Peyer's patch (tissue), 4 donors: ENCODE measurements around the gene ZNF654. TPM values are rescaled to one million over a fixed set of nuclear protein-coding genes. Genes with fewer than 3 reads are reported as not detected.

ENCODE experiments used
- DNase-seq, 3 donors: peaks; one replicate each; pipeline ENCODE4 v3.0.0-alpha.2; 2017 to 2019
- H3K27ac ChIP-seq, 4 donors: fragments of 200-600 bp; sonication (generic); one replicate each; pipeline ENCODE4 v1.5.1; 2016 to 2019
- H3K27me3 ChIP-seq, 2 donors: fragments of 200-600 bp; sonication (generic); one replicate each; pipeline ENCODE4 v1.5.1; 2019
- H3K36me3 ChIP-seq, 3 donors: fragments of 200-600 bp; sonication (generic); one replicate each; pipeline ENCODE4 v1.5.1; 2016 to 2019
- H3K4me1 ChIP-seq, 4 donors: fragments of 200-600 bp; sonication (generic); one replicate each; pipeline ENCODE4 v1.5.1; 2016 to 2019
- H3K4me3 ChIP-seq, 4 donors: fragments of 200-600 bp; sonication (generic); 1 replicate in 3 of 4; 2 replicates in 1 of 4; pipeline ENCODE4 v1.5.1; 2016 to 2019; ENCODE audit warnings: mild to moderate bottlenecking in 1 of 4
- H3K9me3 ChIP-seq, 4 donors: fragments of 200-600 bp; sonication (generic); one replicate each; pipeline ENCODE4 v1.5.1; 2016 to 2019; ENCODE audit warnings: mild to moderate bottlenecking in 1 of 4
- CTCF ChIP-seq, 6 experiments: fragments of 450-650 bp in 4 of 6; fragments of 200-600 bp in 2 of 6; sonication (generic) in 1 of 6; IDR thresholded peaks; one replicate each; pipeline ENCODE4 v1.5.1; 2017 to 2019; ENCODE audit warnings: antibody characterized with exemption in 6 of 6, mild to moderate bottlenecking in 3 of 6, moderate library complexity in 1 of 6
- POLR2A ChIP-seq, 2 donors: fragments of 450-650 bp; IDR thresholded peaks; one replicate each; pipeline ENCODE4 v1.5.1; 2017; ENCODE audit warnings: antibody characterized with exemption in 2 of 2, mild to moderate bottlenecking in 2 of 2, moderate library complexity in 2 of 2
- total RNA-seq, 4 donors: library from RNA; depleted of rRNA; stranded (reverse); fragments of >200 nt; gene quantifications; one replicate each; pipeline ENCODE4 v1.1.0, GENCODE V29; 2016

The ZNF654 gene
- total RNA-seq, 4 donors from 2014 or later, result 10.7 to 27.3 (median 15.0) TPM

GRCh38 chr3:88150371-88150770 is 91.3 kb downstream of the ZNF654 start:
- peaks cover 0 to 25% (median 0%) of the 10 kb centered on the region in 4 donors for H3K4me1 ChIP-seq

GRCh38 chr3:88150806-88151205 is 91.8 kb downstream of the ZNF654 start:
- Histone ChIP-seq H3K9me3 (no peaks in the 10 kb centered on the region), H3K36me3 (peaks cover 0 to 28% (median 0%) of the 10 kb centered on the region in 3 donors), H3K4me1 (peaks cover 0 to 25% (median 0%) of the 10 kb centered on the region in 4 donors), H3K27me3 (no peaks in the 10 kb centered on the region), H3K4me3 (peak overlapping the region; percentile 63 to 99 (median 85)), H3K27ac (peak overlapping the region in 2 of 4 donors; percentile 85 to 96)
- DNase-seq, result no peak
- TF ChIP-seq CTCF (IDR thresholded peaks at IDR 0.05), result no peak
- TF ChIP-seq POLR2A (IDR thresholded peaks at IDR 0.05), result no peak

More at GRCh38 chr3:88150371-88150770, 91.3 kb downstream of the ZNF654 start:
- TF ChIP-seq POLR2A (IDR thresholded peaks at IDR 0.05) (no peak), CTCF (IDR thresholded peaks at IDR 0.05) (no peak)
- H3K27ac ChIP-seq, result peak overlapping the region; percentile 85 to 96 (median 91)
- H3K4me3 ChIP-seq, result peak overlapping the region; percentile 63 to 99 (median 85)
- peaks cover 0 to 24% (median 0%) of the 10 kb centered on the region in 3 donors for H3K36me3 ChIP-seq
- H3K27me3 ChIP-seq, result no peaks in the 10 kb centered on the region
- DNase-seq, result peak in 1 of 3 donors; percentile 16
- H3K9me3 ChIP-seq, result no peaks in the 10 kb centered on the region

DNA sequence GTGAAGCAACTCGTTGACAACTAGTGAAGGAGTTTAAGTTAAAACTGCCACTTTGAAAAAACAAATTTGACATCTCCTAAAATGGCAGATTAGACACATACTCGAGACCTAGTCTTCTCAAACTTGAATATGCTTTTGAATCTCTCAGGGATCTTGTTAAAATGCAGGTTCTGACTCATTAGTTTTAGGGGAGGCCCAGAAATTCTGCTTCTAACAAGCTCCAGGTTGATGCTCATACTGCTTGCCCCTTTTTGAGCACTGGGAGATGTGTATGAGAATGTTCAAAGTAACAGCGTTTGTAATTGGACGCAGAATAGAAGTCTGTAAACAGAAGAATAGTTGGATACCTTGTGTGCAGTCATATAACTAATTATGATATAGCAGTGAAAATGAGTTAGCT is 92.3 kb downstream of the ZNF654 start:
- DNase-seq, result no peak
- Histone ChIP-seq H3K9me3 (no peaks in the 10 kb centered on the region), H3K27ac (no peak overlapping the region), H3K36me3 (peaks cover 0 to 34% (median 0%) of the 10 kb centered on the region in 3 donors), H3K27me3 (no peaks in the 10 kb centered on the region), H3K4me3 (peak overlapping the region in 2 of 4 donors; percentile 14 to 99), H3K4me1 (peaks cover 0 to 25% (median 0%) of the 10 kb centered on the region in 4 donors)
- TF ChIP-seq POLR2A (IDR thresholded peaks at IDR 0.05), result no peak
- no peak for TF ChIP-seq CTCF (IDR thresholded peaks at IDR 0.05)

GRCh38 chr3:88152841-88153240 is 93.8 kb downstream of the ZNF654 start:
- H3K4me3 ChIP-seq, result no peak overlapping the region
- TF ChIP-seq POLR2A (IDR thresholded peaks at IDR 0.05) (no peak), CTCF (IDR thresholded peaks at IDR 0.05) (no peak)
- no peaks in the 10 kb centered on the region for H3K9me3 ChIP-seq
- peaks cover 0 to 25% (median 0%) of the 10 kb centered on the region in 4 donors for H3K4me1 ChIP-seq
- no peak overlapping the region for H3K27ac ChIP-seq
- H3K36me3 ChIP-seq, result peaks cover 0 to 48% (median 0%) of the 10 kb centered on the region in 3 donors
- no peak for DNase-seq
- H3K27me3 ChIP-seq, result no peaks in the 10 kb centered on the region

GRCh38 chr3:88166419-88166971 is 107.4 kb downstream of the ZNF654 start:
- no peaks in the 10 kb centered on the region for H3K9me3 ChIP-seq
- peaks cover 0 to 6% (median 0%) of the 10 kb centered on the region in 3 donors for H3K36me3 ChIP-seq
- no peaks in the 10 kb centered on the region for H3K27me3 ChIP-seq
- H3K4me3 ChIP-seq, result no peak overlapping the region
- TF ChIP-seq POLR2A (IDR thresholded peaks at IDR 0.05), result no peak
- TF ChIP-seq CTCF (IDR thresholded peaks at IDR 0.05), result no peak
- H3K4me1 ChIP-seq, result no peaks in the 10 kb centered on the region
- DNase-seq, result no peak
- no peak overlapping the region for H3K27ac ChIP-seq
